CD14-positive monocyte (primary cell): ENCODE results near the gene RFK. TPM values are rescaled to one million over a fixed set of nuclear protein-coding genes. Genes with fewer than 3 reads are reported as not detected.

Experiments used
- DNase-seq, 3 donors: peaks; one replicate each; pipeline ENCODE4 v3.0.0-alpha.2; 2011 to 2022
- H2AFZ ChIP-seq: 2 replicates; pipeline ENCODE4 v1.6.0; 2012; ENCODE audit warnings: mild to moderate bottlenecking, low read depth, low read length, inconsistent platforms; ENCODE audit not compliant: insufficient read depth, poor library complexity, severe bottlenecking
- H3K27ac ChIP-seq, 2 donors: 1 replicate in 1 of 2; 2 replicates in 1 of 2; pipeline ENCODE4 v1.5.1; 2012 to 2013; ENCODE audit warnings: low read length in 2 of 2, control low read depth in 1 of 2, inconsistent platforms in 1 of 2, low read depth in 1 of 2, mild to moderate bottlenecking in 1 of 2
- H3K27me3 ChIP-seq, 2 donors: one replicate each; pipeline versions ENCODE4 v1.6.0 to v1.6.1; 2011 to 2013; ENCODE audit warnings: low read length in 2 of 2; ENCODE audit not compliant: control insufficient read depth in 2 of 2, insufficient read depth in 2 of 2
- H3K36me3 ChIP-seq, 2 donors: replicated peaks in 1 of 2; 1 replicate in 1 of 2; 2 replicates in 1 of 2; pipeline versions ENCODE4 v1.5.1 to v1.6.1; 2012 to 2013; ENCODE audit warnings: low read length in 2 of 2, control low read depth in 1 of 2, inconsistent platforms in 1 of 2, mild to moderate bottlenecking in 1 of 2; ENCODE audit not compliant: insufficient read depth in 2 of 2, control insufficient read depth in 1 of 2
- H3K4me1 ChIP-seq, 2 donors: 1 replicate in 1 of 2; 2 replicates in 1 of 2; pipeline versions ENCODE4 v1.5.1 to v1.6.1; 2012 to 2013; ENCODE audit warnings: low read length in 2 of 2, control low read depth in 1 of 2, inconsistent platforms in 1 of 2, mild to moderate bottlenecking in 1 of 2, moderate library complexity in 1 of 2; ENCODE audit not compliant: insufficient read depth in 2 of 2, control insufficient read depth in 1 of 2
- H3K4me2 ChIP-seq: replicated peaks from 2 replicates; pipeline ENCODE3; 2012; ENCODE audit warnings: low read length, moderate library complexity, mild to moderate bottlenecking; ENCODE audit not compliant: poor library complexity, severe bottlenecking; ENCODE audit errors: extremely low read depth
- H3K4me3 ChIP-seq, 3 experiments: fragments of 200-600 bp in 1 of 3; sonication (generic) in 1 of 3; replicated peaks in 1 of 3; 1 replicate in 2 of 3; 2 replicates in 1 of 3; pipeline ENCODE4 v1.5.1; 2011 to 2013; ENCODE audit warnings: low read length in 3 of 3, mild to moderate bottlenecking in 3 of 3, control low read depth in 2 of 3, low read depth in 2 of 3, inconsistent platforms in 1 of 3, moderate library complexity in 1 of 3
- H3K79me2 ChIP-seq: 2 replicates; pipeline ENCODE4 v1.6.0; 2012; ENCODE audit warnings: mild to moderate bottlenecking, control low read depth, inconsistent platforms, low read length, moderate library complexity; ENCODE audit not compliant: insufficient read depth
- H3K9ac ChIP-seq: 2 replicates; pipeline ENCODE4 v1.6.0; 2017; ENCODE audit warnings: low read length, mild to moderate bottlenecking; ENCODE audit not compliant: insufficient read depth, poor library complexity, severe bottlenecking
- H3K9me3 ChIP-seq, 2 donors: replicated peaks in 1 of 2; 1 replicate in 1 of 2; 2 replicates in 1 of 2; pipeline versions ENCODE4 v1.5.1 to v1.6.1; 2012 to 2013; ENCODE audit warnings: low read length in 2 of 2, control low read depth in 1 of 2; ENCODE audit not compliant: control insufficient read depth in 1 of 2, insufficient read depth in 1 of 2
- H4K20me1 ChIP-seq: 2 replicates; pipeline ENCODE4 v1.6.0; 2012; ENCODE audit warnings: mild to moderate bottlenecking, low read length, control low read depth, moderate library complexity; ENCODE audit not compliant: insufficient read depth
- H3K27ac Mint-ChIP-seq, 7 donors: one replicate each; pipeline ENCODE4 v1.8.0; 2020; ENCODE audit warnings: mild to moderate bottlenecking in 7 of 7, mixed read lengths in 7 of 7, moderate library complexity in 6 of 7, inconsistent platforms in 2 of 7
- H3K27me3 Mint-ChIP-seq, 3 donors: one replicate each; pipeline ENCODE4 v1.8.0; 2021 to 2022; ENCODE audit warnings: low read depth in 3 of 3, mild to moderate bottlenecking in 3 of 3, mixed read lengths in 3 of 3, moderate library complexity in 3 of 3, inconsistent platforms in 1 of 3
- H3K36me3 Mint-ChIP-seq, 2 donors: one replicate each; pipeline ENCODE4 v1.8.0; 2020; ENCODE audit warnings: mixed read lengths in 2 of 2, inconsistent platforms in 1 of 2, mild to moderate bottlenecking in 1 of 2
- H3K4me1 Mint-ChIP-seq: one replicate; pipeline ENCODE4 v1.8.0; 2020; ENCODE audit warnings: mild to moderate bottlenecking, mixed read lengths
- H3K4me3 Mint-ChIP-seq, 2 donors: one replicate each; pipeline ENCODE4 v1.8.0; 2020; ENCODE audit warnings: mild to moderate bottlenecking in 2 of 2, mixed read lengths in 2 of 2, moderate library complexity in 1 of 2
- H3K9me3 Mint-ChIP-seq, 7 donors: one replicate each; pipeline ENCODE4 v1.8.0; 2020 to 2022; ENCODE audit warnings: mixed read lengths in 7 of 7, mild to moderate bottlenecking in 6 of 7, moderate library complexity in 6 of 7, inconsistent platforms in 2 of 7
- WGBS: methylation state at CpG from one replicate; pipeline ENCODE4 v1.1.5; 2013; ENCODE audit warnings: missing lambda C conversion rate; ENCODE audit not compliant: insufficient coverage; 5-methylcytosine and 5-hydroxymethylcytosine counted together
- intact Hi-C, 2 donors: fragments of 100-400 bp; cut with micrococcal nuclease; formaldehyde crosslinking; loops; one replicate each; pipeline versions ENCODE4 v1.15.0 to v1.15.1; 2023
- polyA plus RNA-seq, 3 donors: library from polyadenylated mRNA; depleted of rRNA in 1 of 3; unstranded in 2 of 3; stranded (reverse) in 1 of 3; fragments of 300-500 nt in 2 of 3; fragments of >200 nt in 1 of 3; fragmentation: Illumina TruSeq in 2 of 3; gene quantifications; 1 replicate in 2 of 3; 2 replicates in 1 of 3; pipeline ENCODE4 v1.2.3, GENCODE V29; 2012 to 2021
- TF ChIP-seq, protein P1 (sequence below): fragments of 200-600 bp; IDR thresholded peaks from one replicate; pipeline ENCODE4 v1.8.0; 2022; ENCODE audit warnings: antibody characterized with exemption, mild to moderate bottlenecking

Gene RFK
- polyA plus RNA-seq, 3 donors, result 5.9 to 46.6 (median 44.4) TPM

GRCh38 chr9:76394960-76395252 is 680 bp upstream of the RFK start:
- H3K9me3 Mint-ChIP-seq, result peaks cover 0 to 5% (median 4%) of the 10 kb centered on the region in 7 donors
- H3K36me3 Mint-ChIP-seq, result peaks cover 10 to 16% of the 10 kb centered on the region in 2 donors
- peak overlapping the region; percentile 97 for H3K9ac ChIP-seq
- H3K4me1 ChIP-seq, result peaks cover 25 to 32% of the 10 kb centered on the region in 2 donors
- peak overlapping the region; percentile 94 to 97 (median 96) for H3K4me3 ChIP-seq
- H2AFZ ChIP-seq, result peak overlapping the region; percentile 94
- no peaks in the 10 kb centered on the region for H4K20me1 ChIP-seq
- peaks cover 0 to 4% of the 10 kb centered on the region in 2 donors for H3K9me3 ChIP-seq
- peaks cover 0 to 12% of the 10 kb centered on the region in 2 donors for H3K36me3 ChIP-seq
- TF ChIP-seq, protein P1, sequence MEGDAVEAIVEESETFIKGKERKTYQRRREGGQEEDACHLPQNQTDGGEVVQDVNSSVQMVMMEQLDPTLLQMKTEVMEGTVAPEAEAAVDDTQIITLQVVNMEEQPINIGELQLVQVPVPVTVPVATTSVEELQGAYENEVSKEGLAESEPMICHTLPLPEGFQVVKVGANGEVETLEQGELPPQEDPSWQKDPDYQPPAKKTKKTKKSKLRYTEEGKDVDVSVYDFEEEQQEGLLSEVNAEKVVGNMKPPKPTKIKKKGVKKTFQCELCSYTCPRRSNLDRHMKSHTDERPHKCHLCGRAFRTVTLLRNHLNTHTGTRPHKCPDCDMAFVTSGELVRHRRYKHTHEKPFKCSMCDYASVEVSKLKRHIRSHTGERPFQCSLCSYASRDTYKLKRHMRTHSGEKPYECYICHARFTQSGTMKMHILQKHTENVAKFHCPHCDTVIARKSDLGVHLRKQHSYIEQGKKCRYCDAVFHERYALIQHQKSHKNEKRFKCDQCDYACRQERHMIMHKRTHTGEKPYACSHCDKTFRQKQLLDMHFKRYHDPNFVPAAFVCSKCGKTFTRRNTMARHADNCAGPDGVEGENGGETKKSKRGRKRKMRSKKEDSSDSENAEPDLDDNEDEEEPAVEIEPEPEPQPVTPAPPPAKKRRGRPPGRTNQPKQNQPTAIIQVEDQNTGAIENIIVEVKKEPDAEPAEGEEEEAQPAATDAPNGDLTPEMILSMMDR, result no peak
- no peaks in the 10 kb centered on the region for H3K27me3 Mint-ChIP-seq
- peak; percentile 82 to 85 (median 84) for DNase-seq
- H3K4me2 ChIP-seq, result peak overlapping the region; percentile 92
- WGBS, result 0% methylated on average over 3 of the region's 11 CpGs
- peak overlapping the region; percentile 90 to 98 for H3K4me3 Mint-ChIP-seq
- H3K27ac ChIP-seq, result peak overlapping the region; percentile 98 to 99
- no peaks in the 10 kb centered on the region for H3K27me3 ChIP-seq
- peaks cover 42% of the 10 kb centered on the region for H3K4me1 Mint-ChIP-seq
- peak overlapping the region; percentile 99 to 100 (median 99) for H3K27ac Mint-ChIP-seq
- peaks cover 43% of the 10 kb centered on the region for H3K79me2 ChIP-seq
- intact Hi-C loops, result loop anchor here in 1 of 2 donors (10.0 kb wide), 1 partner anchor 500 kb away; the partner anchor contains the start of gene PCSK5

GRCh38 chr9:76390656-76391055 is 3.6 kb downstream of the RFK start:
- Histone ChIP-seq H2AFZ (no peak overlapping the region), H3K9me3 (peaks cover 0 to 4% of the 10 kb centered on the region in 2 donors), H3K4me3 (no peak overlapping the region), H3K27ac (peak overlapping the region in 1 of 2 donors; percentile 2), H3K4me1 (peaks cover 21 to 26% of the 10 kb centered on the region in 2 donors), H3K4me2 (no peak overlapping the region), H4K20me1 (no peaks in the 10 kb centered on the region), H3K27me3 (no peaks in the 10 kb centered on the region), H3K36me3 (peaks cover 33 to 49% of the 10 kb centered on the region in 2 donors), H3K79me2 (peaks cover 47% of the 10 kb centered on the region), H3K9ac (no peak overlapping the region)
- no CpG with 5 or more reads among the region's 1 CpG for WGBS
- Mint-ChIP-seq H3K36me3 (peaks cover 36 to 43% of the 10 kb centered on the region in 2 donors), H3K4me1 (peaks cover 36% of the 10 kb centered on the region), H3K4me3 (no peak overlapping the region), H3K9me3 (peaks cover 0 to 5% (median 4%) of the 10 kb centered on the region in 7 donors), H3K27me3 (no peaks in the 10 kb centered on the region), H3K27ac (peak overlapping the region in 1 of 7 donors; percentile 23)
- intact Hi-C loops, result loop anchor here in 1 of 2 donors (10.0 kb wide), 1 partner anchor 496 kb away; the partner anchor contains the start of gene PCSK5
- DNase-seq, result no peak
- TF ChIP-seq, protein P1, result no peak
